HG03139 (cell line): ENCODE results near the gene ARCN1.

ENCODE experiments used
- ATAC-seq: cut with Tn5 transposase; IDR thresholded peaks from one replicate; pipeline ENCODE4 v1.9.1; 2021; ENCODE audit not compliant: unreplicated experiment

ARCN1 gene

GRCh38 chr11:118634431-118635236 lies 62.4 kb downstream of the ARCN1 start:
- ATAC-seq, result no peak

DNA sequence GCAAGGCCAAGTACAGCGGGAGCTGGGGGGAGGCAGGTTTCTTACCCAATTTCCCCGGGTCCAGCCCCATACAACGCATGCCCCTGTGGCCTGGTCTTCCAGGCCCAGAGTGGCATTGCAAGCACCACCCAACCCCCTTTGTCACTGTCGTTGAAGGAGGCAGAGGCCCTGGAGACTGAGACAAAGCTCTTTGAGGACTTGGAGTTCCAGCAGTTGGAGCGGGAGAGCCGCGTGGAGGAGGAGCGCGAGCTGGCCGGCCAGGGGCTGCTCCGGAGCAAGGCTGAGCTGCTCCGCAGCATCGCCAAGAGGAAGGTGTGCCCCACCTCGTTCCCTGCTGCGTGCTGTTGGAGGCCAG lies 63.0 kb downstream of the ARCN1 start:
- no peak for ATAC-seq

- no peak for ATAC-seq
Measured at GRCh38 chr11:118635642-118636041, 63.4 kb downstream of the ARCN1 start.

DNA sequence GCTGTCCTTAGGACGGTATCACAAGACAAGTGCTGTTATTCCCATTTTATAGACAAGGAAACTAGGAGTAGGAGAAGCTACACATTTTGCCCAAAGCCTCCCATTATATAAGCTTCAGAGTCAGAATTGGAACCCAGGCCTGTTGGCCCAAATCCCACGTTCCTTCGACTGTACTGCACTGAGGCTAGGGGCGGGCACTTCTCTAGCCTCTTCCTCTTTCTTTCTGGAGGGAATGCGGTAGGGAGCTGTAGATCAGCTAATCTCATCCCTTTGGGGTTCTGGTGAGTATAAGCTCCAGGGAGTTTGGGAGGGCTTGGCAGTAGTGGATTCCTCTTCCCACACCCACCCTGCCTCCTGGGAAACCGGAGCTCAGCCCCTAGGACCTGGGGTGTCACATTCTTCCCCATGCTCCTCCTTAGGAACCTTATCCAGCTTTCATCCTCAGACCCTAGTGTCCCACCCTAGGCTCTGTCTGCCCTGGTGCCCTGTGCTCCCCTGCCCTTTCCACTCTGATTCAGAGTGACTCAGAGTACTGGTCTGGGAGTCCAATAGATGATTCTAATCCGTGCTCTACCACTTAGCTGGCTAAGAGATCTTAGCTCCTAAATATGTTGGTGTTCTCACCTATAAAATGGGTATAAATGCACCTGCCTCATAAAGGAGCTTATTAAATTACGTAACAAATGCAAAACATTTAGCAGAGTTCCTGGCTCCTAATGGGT lies 64.5 kb downstream of the ARCN1 start:
- no peak for ATAC-seq

GRCh38 chr11:118638726-118639125 lies 66.5 kb downstream of the ARCN1 start:
- ATAC-seq, result no peak

DNA sequence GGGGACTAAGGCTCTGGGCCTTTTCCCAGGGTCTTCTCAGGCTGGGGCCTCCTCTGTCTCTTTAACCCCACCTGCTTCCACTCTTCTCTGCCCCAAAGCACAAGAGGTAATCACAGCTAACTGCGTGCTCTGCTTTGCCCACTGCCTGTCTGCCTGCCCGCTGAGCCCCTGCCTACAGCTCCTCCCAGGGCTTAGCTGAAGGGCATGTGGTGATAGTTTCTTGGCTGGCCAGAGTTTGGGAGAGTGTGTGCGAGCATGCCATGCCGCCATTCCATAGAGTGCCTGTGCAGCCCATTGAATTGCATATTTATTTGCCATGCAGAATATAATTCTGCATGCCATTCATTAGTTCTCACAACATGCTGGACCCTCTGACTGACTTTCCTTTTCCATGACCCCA lies 67.7 kb downstream of the ARCN1 start:
- no peak for ATAC-seq

- no peak for ATAC-seq
Measured at GRCh38 chr11:118640332-118641154, 68.3 kb downstream of the ARCN1 start.

DNA sequence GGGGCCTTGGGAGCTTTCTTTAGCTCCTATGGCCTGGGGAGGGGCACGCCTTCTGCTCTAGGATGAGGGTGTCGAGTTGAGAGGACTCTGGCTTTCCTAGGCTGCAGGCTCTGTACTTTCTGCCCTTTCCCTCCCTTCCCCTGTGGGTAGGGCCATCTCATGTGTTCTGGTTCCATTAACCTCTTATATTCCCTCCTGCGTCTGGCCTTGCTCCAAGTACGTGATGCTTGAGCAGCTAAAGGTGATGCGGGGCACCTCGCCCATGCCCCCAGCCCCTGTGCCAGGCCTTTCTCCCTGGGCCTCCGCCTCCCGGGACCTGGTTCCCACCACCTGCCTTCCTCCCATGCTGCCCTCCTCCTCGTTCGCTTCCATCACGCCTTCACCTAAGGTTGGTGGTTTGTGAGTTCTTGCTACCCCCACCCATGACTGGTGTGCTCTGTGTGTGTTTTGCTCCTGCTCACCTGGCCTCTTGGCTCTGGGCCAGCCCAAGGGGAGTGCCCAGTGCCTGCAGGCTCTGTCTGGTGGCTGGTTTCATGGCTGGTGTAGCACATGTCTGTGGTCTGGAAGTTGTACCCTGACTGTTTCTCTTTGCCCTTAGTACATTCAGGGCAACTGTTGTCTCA lies 69.3 kb downstream of the ARCN1 start:
- ATAC-seq, result no peak

GRCh38 chr11:118643142-118643994 lies 71.2 kb downstream of the ARCN1 start:
- no peak for ATAC-seq

GRCh38 chr11:118643995-118644345 lies 71.8 kb downstream of the ARCN1 start:
- no peak for ATAC-seq

DNA sequence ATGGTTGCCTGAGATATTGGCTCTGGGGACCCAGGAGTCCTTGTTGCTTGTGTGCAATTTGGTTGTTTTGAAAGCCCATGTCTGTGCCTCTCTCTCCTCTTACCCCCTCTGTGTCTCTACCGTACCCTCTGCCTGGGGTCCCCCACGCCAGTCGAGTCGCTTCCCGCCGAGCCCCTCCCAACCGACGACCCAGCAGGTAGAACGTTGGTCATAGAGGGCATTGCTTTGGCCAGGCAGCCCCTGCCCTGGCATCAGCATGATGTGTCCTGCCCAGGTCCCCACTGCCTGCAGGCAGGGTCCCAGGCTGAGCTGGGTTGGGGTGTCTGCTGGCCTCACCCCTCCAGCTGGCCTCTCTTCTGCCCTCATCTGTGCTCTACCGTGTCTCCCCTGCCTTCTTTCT lies 72.3 kb downstream of the ARCN1 start:
- ATAC-seq, result no peak

- ATAC-seq, result no peak
Measured at GRCh38 chr11:118645066-118645715, 73.0 kb downstream of the ARCN1 start.

GRCh38 chr11:118646393-118646792 lies 74.2 kb downstream of the ARCN1 start:
- ATAC-seq, result no peak

DNA sequence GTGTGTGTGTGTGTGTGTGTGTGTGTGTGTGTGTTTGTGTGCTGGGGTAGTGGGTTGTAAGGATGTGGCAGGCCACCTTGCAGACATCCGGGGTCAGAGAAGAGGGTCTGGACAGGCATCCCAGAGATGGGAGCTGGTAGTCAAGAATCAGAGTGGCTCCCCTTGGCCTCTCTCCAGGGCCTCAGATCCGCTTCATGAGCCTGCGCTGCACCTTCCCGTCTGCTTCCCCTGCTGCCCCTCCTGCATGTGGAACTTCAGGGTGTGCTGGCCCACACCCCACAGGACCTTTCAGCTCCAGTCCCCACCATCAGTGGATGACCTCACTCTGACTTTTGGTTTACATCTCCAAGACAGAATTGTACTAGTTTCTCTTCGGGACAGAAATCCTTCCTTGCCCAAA lies 76.1 kb downstream of the ARCN1 start:
- no peak for ATAC-seq

GRCh38 chr11:118649941-118650340 lies 77.7 kb downstream of the ARCN1 start:
- ATAC-seq, result no peak

- ATAC-seq, result no peak
Measured at GRCh38 chr11:118650366-118650765, 78.2 kb downstream of the ARCN1 start.

DNA sequence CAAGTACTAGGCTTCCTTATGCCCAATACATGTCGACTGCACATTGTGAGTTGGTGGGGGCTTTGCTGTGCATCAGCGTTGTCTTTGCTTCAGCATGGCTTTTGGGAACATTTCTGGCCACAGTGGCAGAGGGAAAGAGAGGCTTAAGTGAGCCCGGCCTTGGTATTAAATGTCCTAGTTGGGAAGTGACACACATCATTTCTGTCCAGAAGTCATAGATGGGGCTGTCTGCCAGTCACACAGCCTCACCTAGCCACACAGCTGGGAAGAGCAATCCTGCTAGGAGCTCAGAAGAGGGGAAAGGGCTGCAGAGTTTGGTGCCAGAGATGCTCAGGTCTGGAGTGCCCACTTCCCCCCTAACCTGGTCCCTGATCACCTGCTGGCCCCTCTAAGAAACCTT lies 79.6 kb downstream of the ARCN1 start:
- no peak for ATAC-seq
